ENCODE results near the gene UROC1. TPM values are rescaled to one million over a fixed set of nuclear protein-coding genes. Genes with fewer than 3 reads are reported as not detected.

Gene UROC1
- total RNA-seq, 2 experiments from 2014 or later: not detected

DNA sequence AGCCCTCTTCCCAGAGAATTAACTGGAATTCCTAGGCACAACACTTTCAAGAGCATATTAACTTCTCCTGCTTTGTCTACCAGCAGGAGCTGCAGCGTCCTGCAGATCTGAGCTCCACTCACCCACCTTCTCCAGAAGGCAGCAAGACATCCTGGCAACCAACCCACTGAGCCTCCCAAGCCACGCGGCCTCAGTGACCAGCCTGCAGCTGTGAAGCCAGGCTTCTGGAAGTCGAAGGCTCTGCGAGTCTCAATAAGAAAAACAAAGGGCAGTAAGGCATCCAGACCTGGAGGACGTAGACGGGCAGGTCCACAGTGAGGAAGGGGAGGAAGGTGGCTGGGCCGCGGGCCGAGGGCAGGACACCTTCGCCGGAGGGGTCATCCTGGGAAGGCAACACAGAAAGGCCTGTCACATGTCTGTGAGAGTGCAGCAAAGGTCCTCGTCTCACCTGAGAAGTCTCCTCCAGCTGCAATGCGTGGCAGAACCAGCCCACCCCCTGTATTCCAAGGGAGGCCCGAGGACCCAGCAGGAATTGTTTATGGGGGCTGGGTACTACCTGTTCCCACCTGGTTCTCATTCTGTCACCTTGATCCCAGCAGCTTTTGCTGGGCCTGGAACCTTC is 78.1 kb downstream of the UROC1 start:
- Mint-ChIP-seq H3K27ac (no peak overlapping the region), H3K9me3 (ENCODE audit: low read depth) (no peaks in the 10 kb centered on the region), H3K36me3 (ENCODE audit: low read depth) (peaks cover 19% of the 10 kb centered on the region), H3K4me1 (no peaks in the 10 kb centered on the region), H3K27me3 (no peaks in the 10 kb centered on the region), H3K4me3 (no peak overlapping the region)
- ChIA-PET CTCF (interaction anchor here (0.7 kb wide), 2 partner anchors 9 to 1205 kb away, joined by 3 read pairs; no protein-coding TSS in a partner anchor), POLR2A (interaction anchor here (0.6 kb wide), 1 partner anchor 1135 kb away, joined by 3 read pairs; no protein-coding TSS in a partner anchor)
- ATAC-seq: no peak
- intact Hi-C loops (cut with DNase I, micrococcal nuclease): no loop called here
- no peak for DNase-seq

GRCh38 chr3:126438746-126439145 is 78.8 kb downstream of the UROC1 start:
- no peaks in the 10 kb centered on the region for H3K27me3 Mint-ChIP-seq
- H3K9me3 Mint-ChIP-seq (ENCODE audit: low read depth): no peaks in the 10 kb centered on the region
- H3K36me3 Mint-ChIP-seq (ENCODE audit: low read depth): peaks cover 21% of the 10 kb centered on the region
- no peak for DNase-seq
- ChIA-PET POLR2A (no interaction called here), CTCF (no interaction called here)
- no peak overlapping the region for H3K4me3 Mint-ChIP-seq
- intact Hi-C loops (cut with DNase I, micrococcal nuclease): no loop called here
- no peak for ATAC-seq
- H3K4me1 Mint-ChIP-seq: no peaks in the 10 kb centered on the region
- H3K27ac Mint-ChIP-seq: no peak overlapping the region

DNA sequence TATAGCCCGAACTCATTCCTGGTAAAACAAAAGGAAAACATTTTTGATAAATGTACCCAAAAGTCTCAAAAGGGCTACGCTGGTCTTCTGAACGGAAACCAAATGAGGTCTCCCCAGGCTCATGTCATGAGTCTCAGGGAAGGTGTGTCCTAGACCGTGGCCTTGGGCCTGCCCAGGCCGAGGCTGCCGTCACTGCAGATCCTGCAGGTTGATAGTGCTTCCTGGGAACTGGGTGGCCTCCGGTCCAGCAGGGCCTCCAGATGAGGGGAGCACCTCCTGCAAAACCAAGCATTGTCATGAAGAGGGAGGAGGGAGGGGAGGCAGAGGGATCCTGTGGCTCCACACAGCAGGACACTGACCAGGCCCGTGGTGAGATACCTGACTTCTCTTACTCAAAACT is 79.4 kb downstream of the UROC1 start:
- H3K27me3 Mint-ChIP-seq: no peaks in the 10 kb centered on the region
- no peaks in the 10 kb centered on the region for H3K4me1 Mint-ChIP-seq
- CTCF ChIA-PET: interaction anchor here (0.8 kb wide), 1 partner anchor 1268 kb away, joined by 3 read pairs; no protein-coding TSS in a partner anchor
- DNase-seq (no peak), ATAC-seq (no peak)
- no peak overlapping the region for H3K4me3 Mint-ChIP-seq
- H3K27ac Mint-ChIP-seq: no peak overlapping the region
- intact Hi-C loops (cut with DNase I, micrococcal nuclease): no loop called here
- no peaks in the 10 kb centered on the region for H3K9me3 Mint-ChIP-seq (ENCODE audit: low read depth)
- POLR2A ChIA-PET: no interaction called here
- peaks cover 21% of the 10 kb centered on the region for H3K36me3 Mint-ChIP-seq (ENCODE audit: low read depth)

DNA sequence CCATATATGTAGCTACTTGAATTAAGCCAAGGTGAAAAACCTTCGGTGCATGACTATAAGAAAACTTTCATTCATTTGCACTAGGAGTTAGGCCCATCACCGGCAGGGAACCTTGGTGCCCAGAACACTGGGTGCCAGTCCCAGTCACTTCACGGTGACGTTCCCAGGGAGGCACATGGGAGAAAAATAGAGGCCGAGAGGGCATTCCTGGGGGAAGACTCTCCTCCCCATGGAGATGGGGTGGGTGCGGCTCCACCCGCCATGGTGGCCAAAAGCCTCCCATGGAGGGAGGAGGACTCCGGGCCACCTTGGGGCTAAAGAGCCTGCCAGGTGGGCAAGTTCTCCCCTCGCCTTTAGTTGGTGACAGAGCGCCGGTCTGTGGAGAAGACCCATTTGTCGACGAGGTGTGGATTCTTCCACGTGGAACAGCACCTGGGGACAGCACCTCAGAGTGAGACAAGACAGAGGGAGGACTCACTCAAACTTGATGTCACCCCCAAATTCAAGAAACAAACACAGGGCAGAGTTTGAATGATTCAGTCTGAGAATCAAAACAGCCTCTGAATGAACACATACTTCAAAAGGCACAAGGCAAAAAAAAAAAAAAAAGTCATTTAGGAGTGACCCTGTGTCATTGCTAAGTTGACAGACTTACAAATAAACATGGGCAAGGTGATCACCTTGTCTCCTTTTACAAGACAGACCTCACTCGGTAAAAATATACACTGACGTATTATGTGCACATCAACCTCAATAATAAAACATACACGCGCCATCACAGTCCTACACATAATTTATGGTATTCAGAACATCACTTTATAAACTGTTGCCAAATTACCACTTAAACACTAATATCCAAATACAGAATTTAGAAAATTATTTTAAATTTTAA is 80.5 kb downstream of the UROC1 start:
- intact Hi-C loops (cut with DNase I, micrococcal nuclease): no loop called here

DNA sequence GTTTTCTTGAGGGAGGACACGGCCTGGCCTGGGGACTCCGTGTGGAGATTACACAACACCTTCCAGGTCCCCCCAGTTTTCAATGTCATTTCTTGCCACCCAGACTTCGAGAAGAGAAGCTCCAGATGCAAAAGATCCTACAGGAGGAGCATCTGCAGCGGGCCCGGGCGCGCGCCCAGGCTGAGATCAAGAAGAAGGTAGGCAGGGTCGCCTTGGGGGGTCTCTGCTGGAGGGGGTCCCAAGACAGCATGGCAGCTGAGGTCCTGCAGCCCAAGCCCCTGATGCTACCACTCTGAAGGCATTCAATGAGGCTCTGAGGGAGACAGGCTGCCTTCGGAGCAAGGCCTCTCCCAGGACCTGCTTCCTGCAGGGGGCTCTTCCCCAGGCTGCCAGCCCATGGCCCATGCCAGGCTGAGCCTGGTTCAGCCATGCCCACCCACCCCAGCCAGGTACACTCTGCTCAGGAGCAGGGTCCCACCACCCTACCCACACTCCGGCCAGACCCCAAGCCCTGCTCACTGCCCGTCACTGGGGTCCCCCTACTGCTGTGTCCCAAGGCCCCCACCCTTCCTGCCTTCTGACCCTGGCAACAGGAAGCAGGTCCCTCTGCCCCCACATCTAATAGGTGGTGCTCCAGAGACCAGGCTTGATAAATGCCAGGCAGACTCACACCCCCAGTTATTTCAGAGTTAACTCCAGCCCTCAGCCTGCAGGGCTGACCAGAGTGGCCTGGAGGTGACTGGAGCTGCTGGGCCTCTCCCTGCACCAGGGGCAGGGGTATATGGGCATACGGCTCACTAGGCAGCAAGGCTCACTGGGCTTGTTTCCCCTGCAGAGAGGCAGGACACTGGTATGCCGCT is 81.9 kb downstream of the UROC1 start:
- no peak for DNase-seq
- Mint-ChIP-seq H3K27ac (no peak overlapping the region), H3K9me3 (ENCODE audit: low read depth) (no peaks in the 10 kb centered on the region), H3K36me3 (ENCODE audit: low read depth) (peaks cover 25% of the 10 kb centered on the region), H3K4me1 (peaks cover 2% of the 10 kb centered on the region), H3K27me3 (no peaks in the 10 kb centered on the region), H3K4me3 (no peak overlapping the region)
- no peak for ATAC-seq
- ChIA-PET POLR2A (no interaction called here), CTCF (no interaction called here)
- intact Hi-C loops (cut with DNase I, micrococcal nuclease): no loop called here

More for the DNA sequence above, 80.5 kb downstream of the UROC1 start:
- Mint-ChIP-seq H3K36me3 (ENCODE audit: low read depth) (peaks cover 25% of the 10 kb centered on the region), H3K27me3 (no peaks in the 10 kb centered on the region), H3K27ac (no peak overlapping the region), H3K4me1 (no peaks in the 10 kb centered on the region), H3K4me3 (no peak overlapping the region), H3K9me3 (ENCODE audit: low read depth) (no peaks in the 10 kb centered on the region)
- ChIA-PET CTCF (interaction anchor here (0.8 kb wide), 1 partner anchor 1269 kb away, joined by 3 read pairs; no protein-coding TSS in a partner anchor), POLR2A (no interaction called here)
- no peak for DNase-seq
- ATAC-seq: no peak

GRCh38 chr3:126434931-126435411 is 82.6 kb downstream of the UROC1 start:
- ChIA-PET CTCF (no interaction called here), POLR2A (no interaction called here)
- no peak overlapping the region for H3K4me3 Mint-ChIP-seq
- DNase-seq (no peak), ATAC-seq (no peak)
- intact Hi-C loops (cut with DNase I, micrococcal nuclease): no loop called here
- H3K4me1 Mint-ChIP-seq: peaks cover 2% of the 10 kb centered on the region
- H3K27ac Mint-ChIP-seq: no peak overlapping the region
- H3K9me3 Mint-ChIP-seq (ENCODE audit: low read depth): no peaks in the 10 kb centered on the region
- peaks cover 25% of the 10 kb centered on the region for H3K36me3 Mint-ChIP-seq (ENCODE audit: low read depth)
- no peaks in the 10 kb centered on the region for H3K27me3 Mint-ChIP-seq

- intact Hi-C loops (cut with DNase I, micrococcal nuclease): no loop called here
- H3K27ac Mint-ChIP-seq: no peak overlapping the region
- peaks cover 23% of the 10 kb centered on the region for H3K36me3 Mint-ChIP-seq (ENCODE audit: low read depth)
- H3K9me3 Mint-ChIP-seq (ENCODE audit: low read depth): no peaks in the 10 kb centered on the region
- DNase-seq (no peak), ATAC-seq (no peak)
- CTCF ChIA-PET: no interaction called here
- H3K27me3 Mint-ChIP-seq: no peaks in the 10 kb centered on the region
- peaks cover 2% of the 10 kb centered on the region for H3K4me1 Mint-ChIP-seq
- H3K4me3 Mint-ChIP-seq: no peak overlapping the region
- POLR2A ChIA-PET: no interaction called here
These were observed 83.3 kb downstream of the UROC1 start for GRCh38 chr3:126434264-126434590.

DNA sequence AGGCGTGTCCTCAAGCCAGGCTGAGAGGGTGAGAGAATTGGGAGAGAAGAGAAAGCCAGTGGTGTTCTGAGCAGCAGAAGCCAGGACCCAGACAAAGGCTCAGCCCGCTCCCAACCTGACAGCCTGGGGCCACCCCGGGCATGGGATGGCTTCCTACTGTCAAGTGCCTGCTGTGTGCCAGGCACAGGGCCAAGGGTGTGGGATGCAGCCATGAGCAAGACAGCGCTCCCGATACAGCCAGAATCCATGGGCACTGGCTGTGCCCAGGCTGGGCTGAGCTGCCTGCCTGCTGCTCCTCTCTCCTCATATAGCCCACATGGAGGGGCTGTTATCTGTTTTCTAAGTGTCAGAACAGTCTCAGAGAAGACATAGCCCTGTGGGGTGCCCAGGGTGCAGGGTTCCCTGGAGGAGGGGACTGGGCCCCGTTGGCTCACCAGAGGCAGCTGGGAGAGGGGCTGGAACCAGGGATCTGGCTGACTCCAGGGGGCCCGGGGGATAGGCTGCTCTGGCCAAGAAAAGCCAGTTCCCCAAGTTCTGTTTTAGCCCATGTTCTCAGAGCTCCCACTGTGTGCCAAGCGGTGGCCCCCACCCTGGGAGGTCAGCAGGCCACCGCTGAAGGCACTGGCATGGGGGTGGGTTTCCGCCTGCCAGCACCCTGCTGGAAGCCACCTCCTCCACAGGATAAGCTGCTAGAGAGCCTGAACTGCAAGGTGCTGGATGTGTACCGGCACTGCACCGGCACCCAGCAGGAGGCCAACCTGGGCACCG is 83.9 kb downstream of the UROC1 start:
- intact Hi-C loops (cut with DNase I, micrococcal nuclease): no loop called here

DNA sequence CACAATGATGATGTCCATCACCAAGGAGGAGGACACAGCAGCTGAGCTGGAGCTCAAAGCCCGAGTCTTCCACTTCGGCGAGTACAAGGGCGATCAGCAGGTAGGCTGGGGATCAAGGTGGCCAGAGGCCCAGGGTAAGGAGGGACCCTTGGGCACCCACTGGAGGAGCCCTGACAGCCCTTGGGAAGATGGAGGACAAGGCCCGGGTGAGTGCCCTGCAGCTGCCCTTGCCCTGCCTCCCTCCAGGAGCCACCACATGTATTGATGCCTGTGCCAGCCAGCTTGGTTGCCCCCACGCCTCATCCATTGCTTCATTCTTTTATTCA is 84.5 kb downstream of the UROC1 start:
- intact Hi-C loops (cut with DNase I, micrococcal nuclease): no loop called here
- no peaks in the 10 kb centered on the region for H3K27me3 Mint-ChIP-seq
- POLR2A ChIA-PET: interaction anchor here (0.6 to 1.0 kb wide), 2 partner anchors 42 to 63 kb away, joined by 3 read pairs; no protein-coding TSS in a partner anchor
- H3K9me3 Mint-ChIP-seq (ENCODE audit: low read depth): no peaks in the 10 kb centered on the region
- ATAC-seq: no peak
- no peak for DNase-seq
- no peak overlapping the region for H3K4me3 Mint-ChIP-seq
- H3K36me3 Mint-ChIP-seq (ENCODE audit: low read depth): peaks cover 21% of the 10 kb centered on the region
- peaks cover 2% of the 10 kb centered on the region for H3K4me1 Mint-ChIP-seq
- CTCF ChIA-PET: no interaction called here
- no peak overlapping the region for H3K27ac Mint-ChIP-seq

More for the DNA sequence above, 83.9 kb downstream of the UROC1 start:
- Mint-ChIP-seq H3K4me1 (peaks cover 2% of the 10 kb centered on the region), H3K4me3 (no peak overlapping the region), H3K27ac (no peak overlapping the region), H3K27me3 (no peaks in the 10 kb centered on the region), H3K9me3 (ENCODE audit: low read depth) (no peaks in the 10 kb centered on the region), H3K36me3 (ENCODE audit: low read depth) (peaks cover 21% of the 10 kb centered on the region)
- POLR2A ChIA-PET: interaction anchor here (1.0 kb wide), 1 partner anchor 41 kb away, joined by 3 read pairs; no protein-coding TSS in a partner anchor
- DNase-seq: no peak
- CTCF ChIA-PET: no interaction called here
- no peak for ATAC-seq

GRCh38 chr3:126432361-126433104 is 85.0 kb downstream of the UROC1 start:
- CTCF ChIA-PET: no interaction called here
- POLR2A ChIA-PET: interaction anchor here (0.6 kb wide), 1 partner anchor 64 kb away, joined by 3 read pairs; no protein-coding TSS in a partner anchor
- no peak overlapping the region for H3K27ac Mint-ChIP-seq
- intact Hi-C loops (cut with DNase I, micrococcal nuclease): no loop called here
- peaks cover 2% of the 10 kb centered on the region for H3K4me1 Mint-ChIP-seq
- H3K27me3 Mint-ChIP-seq: no peaks in the 10 kb centered on the region
- no peak overlapping the region for H3K4me3 Mint-ChIP-seq
- peaks cover 18% of the 10 kb centered on the region for H3K36me3 Mint-ChIP-seq (ENCODE audit: low read depth)
- DNase-seq: no peak
- H3K9me3 Mint-ChIP-seq (ENCODE audit: low read depth): no peaks in the 10 kb centered on the region
- ATAC-seq: no peak
